Neural cell (in vitro differentiated cells): ENCODE results near the gene C10orf90. TPM values are rescaled to one million over a fixed set of nuclear protein-coding genes. Genes with fewer than 3 reads are reported as not detected.

Experiments
- H2AFZ ChIP-seq: fragments of 200-600, 300-800 bp; sonication (generic), shearing (Covaris generic); 2 replicates; pipeline ENCODE4 v1.6.0; 2014; ENCODE audit warnings: low read depth, mild to moderate bottlenecking, antibody characterized with exemption, low read length, moderate library complexity
- H3F3A ChIP-seq: fragments of 200-600 bp; shearing (Covaris generic); 2 replicates; pipeline ENCODE4 v1.6.1; 2016; ENCODE audit warnings: mild to moderate bottlenecking, moderate library complexity, mixed read lengths, antibody characterized with exemption, low read length; ENCODE audit not compliant: insufficient read depth, poor library complexity, severe bottlenecking
- H3K27ac ChIP-seq: fragments of 200-600, 300-800 bp; sonication (generic), shearing (Covaris generic); 2 replicates; pipeline ENCODE4 v1.5.1; 2014; ENCODE audit warnings: mild to moderate bottlenecking, low read length, moderate library complexity
- H3K27me3 ChIP-seq: fragments of 300-800, 200-600 bp; sonication (generic), shearing (Covaris generic); 2 replicates; pipeline ENCODE4 v1.6.0; 2014; ENCODE audit warnings: mild to moderate bottlenecking, low read depth, low read length, moderate library complexity; ENCODE audit not compliant: insufficient read depth
- H3K36me3 ChIP-seq: fragments of 300-800, 200-600 bp; sonication (generic), shearing (Covaris generic); 2 replicates; pipeline ENCODE4 v1.5.1; 2014; ENCODE audit warnings: mild to moderate bottlenecking, antibody characterized with exemption, low read length, moderate library complexity; ENCODE audit not compliant: insufficient read depth
- H3K4me2 ChIP-seq: fragments of 300-800, 200-600 bp; sonication (generic), shearing (Covaris generic); 2 replicates; pipeline ENCODE4 v1.6.0; 2014; ENCODE audit warnings: mild to moderate bottlenecking, low read length
- H3K4me3 ChIP-seq: fragments of 300-800, 200-600 bp; sonication (generic), shearing (Covaris generic); 2 replicates; pipeline ENCODE4 v1.5.1; 2014; ENCODE audit warnings: mild to moderate bottlenecking, low read length, moderate library complexity
- H3K79me2 ChIP-seq: fragments of 200-600 bp; shearing (Covaris generic); replicated peaks from 2 replicates; pipeline ENCODE4 v1.6.0; 2014; ENCODE audit warnings: mild to moderate bottlenecking, low read length, moderate library complexity; ENCODE audit not compliant: insufficient read depth
- H3K9ac ChIP-seq: fragments of 300-800, 200-600 bp; sonication (generic), shearing (Covaris generic); 2 replicates; pipeline ENCODE4 v1.6.1; 2016; ENCODE audit warnings: mild to moderate bottlenecking, low read length, mixed read lengths
- H3K9me2 ChIP-seq: fragments of 200-600 bp; shearing (Covaris generic); 2 replicates; pipeline ENCODE4 v1.6.1; 2016; ENCODE audit warnings: mild to moderate bottlenecking, low read length, mixed read lengths; ENCODE audit not compliant: insufficient read depth
- H3K9me3 ChIP-seq: fragments of 200-600, 300-800 bp; sonication (generic), shearing (Covaris generic); 2 replicates; pipeline ENCODE4 v1.6.1; 2016; ENCODE audit warnings: mild to moderate bottlenecking, mixed run types, low read length, moderate library complexity, mixed read lengths
- H4K20me1 ChIP-seq: fragments of 200-600 bp; shearing (Covaris generic); 2 replicates; pipeline ENCODE4 v1.6.1; 2016; ENCODE audit warnings: mild to moderate bottlenecking, mixed run types; ENCODE audit not compliant: insufficient read depth
- CTCF ChIP-seq: fragments of 450-650 bp; IDR thresholded peaks from 2 replicates; pipeline ENCODE4 v1.5.1; 2014; ENCODE audit warnings: antibody characterized with exemption, mild to moderate bottlenecking, moderate library complexity; ENCODE audit not compliant: poor library complexity, severe bottlenecking
- EP300 ChIP-seq: fragments of 450-650 bp; conservative IDR thresholded peaks from 2 replicates; pipeline ENCODE4 v1.6.1; 2014; ENCODE audit warnings: antibody characterized with exemption, mild to moderate bottlenecking, moderate library complexity; ENCODE audit not compliant: poor library complexity, severe bottlenecking
- EZH2 ChIP-seq: fragments of 200-600, 300-800 bp; shearing (Covaris generic), sonication (generic); IDR thresholded peaks from 2 replicates; pipeline ENCODE4 v1.6.1; 2014; ENCODE audit warnings: antibody characterized with exemption, low read length, borderline replicate concordance, mild to moderate bottlenecking; ENCODE audit not compliant: insufficient read depth, poor library complexity, severe bottlenecking
- MXI1 ChIP-seq: fragments of 450-650 bp; conservative IDR thresholded peaks from 2 replicates; pipeline ENCODE4 v1.6.1; 2014; ENCODE audit warnings: antibody characterized with exemption, mild to moderate bottlenecking; ENCODE audit not compliant: poor library complexity, severe bottlenecking
- POLR2AphosphoS5 ChIP-seq: IDR thresholded peaks from 2 replicates; pipeline ENCODE4 v1.6.1; 2012
- RAD21 ChIP-seq: fragments of 450-650 bp; conservative IDR thresholded peaks from 2 replicates; pipeline ENCODE4 v1.6.1; 2014; ENCODE audit warnings: antibody characterized with exemption, mild to moderate bottlenecking, moderate library complexity
- REST ChIP-seq: IDR thresholded peaks from 2 replicates; pipeline ENCODE4 v1.6.1; 2012; ENCODE audit warnings: borderline replicate concordance
- SMC3 ChIP-seq: fragments of 450-650 bp; conservative IDR thresholded peaks from 2 replicates; pipeline ENCODE4 v1.6.1; 2014; ENCODE audit warnings: antibody characterized with exemption, mild to moderate bottlenecking, moderate library complexity; ENCODE audit not compliant: poor library complexity
- TAF1 ChIP-seq: IDR thresholded peaks from 2 replicates; pipeline ENCODE4 v1.6.1; 2012; ENCODE audit warnings: low read depth
- polyA plus RNA-seq: library from polyadenylated mRNA; depleted of rRNA; stranded (reverse); fragments of >200 nt; gene quantifications from 2 replicates; pipeline ENCODE4 v1.2.3, GENCODE V29; 2014

The C10orf90 gene
- polyA plus RNA-seq, 1 donor from 2014 or later: not detected

GRCh38 chr10:126536148-126536547 is 134.3 kb downstream of the C10orf90 start:
- Histone ChIP-seq H4K20me1 (no peaks in the 10 kb centered on the region), H3K9me2 (no peaks in the 10 kb centered on the region), H2AFZ (no peak overlapping the region), H3K9me3 (no peaks in the 10 kb centered on the region), H3K79me2 (no peaks in the 10 kb centered on the region), H3K27ac (no peak overlapping the region), H3F3A (no peaks in the 10 kb centered on the region), H3K27me3 (no peaks in the 10 kb centered on the region), H3K9ac (no peak overlapping the region), H3K36me3 (no peaks in the 10 kb centered on the region), H3K4me2 (no peak overlapping the region), H3K4me3 (no peak overlapping the region)
- TF ChIP-seq REST: no peak
- TF ChIP-seq EZH2: no peak
- TF ChIP-seq EP300: no peak
- no peak for TF ChIP-seq RAD21
- TF ChIP-seq CTCF: no peak

- H2AFZ ChIP-seq: no peak overlapping the region
- H3K9me3 ChIP-seq: no peaks in the 10 kb centered on the region
- no peaks in the 10 kb centered on the region for H3F3A ChIP-seq
- H3K4me2 ChIP-seq: no peak overlapping the region
- no peaks in the 10 kb centered on the region for H3K79me2 ChIP-seq
- H3K36me3 ChIP-seq: no peaks in the 10 kb centered on the region
- H3K9ac ChIP-seq: no peak overlapping the region
- no peak overlapping the region for H3K4me3 ChIP-seq
- no peaks in the 10 kb centered on the region for H4K20me1 ChIP-seq
- no peaks in the 10 kb centered on the region for H3K27me3 ChIP-seq
- TF ChIP-seq RAD21 (no peak), EZH2 (no peak), POLR2AphosphoS5 (no peak), SMC3 (no peak), MXI1 (no peak), TAF1 (no peak)
- H3K27ac ChIP-seq: no peak overlapping the region
- no peaks in the 10 kb centered on the region for H3K9me2 ChIP-seq
Observed at GRCh38 chr10:126533644-126534043, 136.8 kb downstream of the C10orf90 start.

GRCh38 chr10:126528315-126528835 is 142.1 kb downstream of the C10orf90 start:
- H3K4me2 ChIP-seq: no peak overlapping the region
- no peaks in the 10 kb centered on the region for H3F3A ChIP-seq
- H3K27ac ChIP-seq: no peak overlapping the region
- no peaks in the 10 kb centered on the region for H3K36me3 ChIP-seq
- no peaks in the 10 kb centered on the region for H3K27me3 ChIP-seq
- no peaks in the 10 kb centered on the region for H3K9me3 ChIP-seq
- H3K4me3 ChIP-seq: no peak overlapping the region
- no peaks in the 10 kb centered on the region for H3K79me2 ChIP-seq
- H3K9ac ChIP-seq: no peak overlapping the region
- TF ChIP-seq REST (no peak), EZH2 (no peak), SMC3 (no peak), CTCF (no peak), TAF1 (no peak), RAD21 (no peak), MXI1 (no peak), POLR2AphosphoS5 (no peak), EP300 (no peak)
- no peaks in the 10 kb centered on the region for H4K20me1 ChIP-seq
- H3K9me2 ChIP-seq: no peaks in the 10 kb centered on the region
- H2AFZ ChIP-seq: no peak overlapping the region
